Stimulated activated CD8-positive, alpha-beta memory T cell treated with anti-CD3 and anti-CD28 coated beads, Interleukin-15, amount 100 ng/mL, for 24 hours (primary cell): ENCODE measurements around the gene HID1.
"Not testable (repeated sequence)": the region's sequence is repeated elsewhere in the genome, so short reads cannot be mapped to it uniquely, and the experiment has no call there.

Experiments
- DNase-seq: peaks from one replicate; pipeline ENCODE4 v3.0.0-alpha.2; 2020; ENCODE audit warnings: low read depth

The HID1 gene

DNA sequence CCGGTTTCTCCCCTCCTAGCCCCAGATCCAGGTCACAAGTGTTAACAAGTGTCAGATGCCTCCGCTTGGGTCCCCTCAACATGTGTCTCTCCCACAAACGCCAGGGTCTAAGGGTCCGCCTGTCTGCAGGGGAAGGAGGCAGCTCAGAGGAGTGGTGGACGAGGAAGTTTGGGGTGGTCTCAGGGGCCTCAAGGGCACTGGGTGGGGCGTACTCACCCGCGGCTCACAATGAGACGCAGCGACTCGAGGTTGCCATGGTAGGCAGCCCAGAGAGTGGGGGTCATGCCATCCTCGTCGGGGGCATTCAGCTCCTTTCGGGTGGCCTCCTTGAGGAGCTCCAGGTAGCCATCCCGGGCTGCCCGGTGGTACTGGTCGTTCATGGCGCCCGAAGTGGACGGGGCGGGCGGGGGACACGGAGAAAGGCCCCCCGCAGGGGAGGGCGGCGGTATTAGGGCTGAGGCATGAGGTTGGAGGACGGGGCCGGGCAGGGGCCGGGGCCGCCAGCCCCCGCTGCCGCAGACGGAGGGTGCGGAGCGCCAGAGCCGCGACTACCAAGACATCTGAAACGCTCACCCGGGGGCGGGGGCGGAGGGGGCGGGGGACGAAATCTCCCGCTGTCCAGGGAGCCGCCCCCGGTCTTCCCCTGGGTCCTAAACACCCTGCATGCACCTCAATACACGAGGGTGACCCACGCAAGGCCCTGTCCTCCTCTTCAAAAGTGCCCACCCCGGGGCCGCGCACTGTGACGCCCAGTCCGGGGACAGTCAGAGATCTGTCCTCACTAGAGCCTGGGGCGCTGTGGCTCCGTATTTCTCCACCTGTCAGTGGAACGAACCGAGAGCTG, 49.6 kb downstream of the HID1 start, which contains the start of gene USH1G:
TSS of gene USH1G (minus strand) at position 562 of the 844 bp plus-strand sequence. CDS start at position 380, 182 bp downstream.
- DNase-seq = no peak

DNA sequence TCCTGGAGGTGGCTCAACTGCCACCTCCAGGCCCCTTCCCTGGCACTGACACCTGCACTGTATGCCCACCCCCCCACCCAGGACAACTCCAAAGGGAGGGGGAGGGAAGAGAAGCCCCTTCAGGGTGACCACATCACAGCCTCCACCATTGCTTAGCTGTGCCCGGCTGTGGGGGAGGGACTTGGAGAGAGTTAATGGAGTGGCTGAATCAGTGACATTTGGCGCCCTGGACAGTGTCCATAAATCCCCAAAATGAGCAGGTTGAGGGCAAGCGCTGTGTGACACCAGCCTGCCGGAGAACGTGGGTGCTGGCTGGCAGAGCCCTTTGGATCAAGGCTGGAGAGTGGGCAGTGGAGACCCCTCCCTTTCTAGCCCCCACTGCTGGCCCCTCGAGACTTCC, 50.4 kb downstream of the HID1 start:
- no peak for DNase-seq

DNA sequence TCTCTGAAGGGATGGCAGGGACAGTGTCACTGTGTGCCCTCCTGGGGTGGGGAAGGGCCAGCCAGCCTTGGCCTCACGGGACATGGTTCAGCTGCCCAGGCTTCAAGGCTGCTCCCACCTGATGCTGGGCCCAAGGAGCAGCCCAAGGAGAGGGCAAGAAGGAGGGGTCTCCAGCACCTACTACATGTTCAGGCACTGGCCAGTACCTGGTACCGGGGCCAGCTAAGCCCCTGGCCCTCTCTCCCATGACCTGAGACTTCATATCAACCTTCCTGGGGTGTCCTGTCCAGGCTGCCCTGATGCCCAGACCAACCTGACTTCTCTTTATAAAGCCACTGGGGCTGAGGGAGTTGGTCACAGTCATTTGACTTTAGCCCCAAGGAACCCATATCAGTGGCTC, 50.8 kb downstream of the HID1 start:
- DNase-seq = no peak

DNA sequence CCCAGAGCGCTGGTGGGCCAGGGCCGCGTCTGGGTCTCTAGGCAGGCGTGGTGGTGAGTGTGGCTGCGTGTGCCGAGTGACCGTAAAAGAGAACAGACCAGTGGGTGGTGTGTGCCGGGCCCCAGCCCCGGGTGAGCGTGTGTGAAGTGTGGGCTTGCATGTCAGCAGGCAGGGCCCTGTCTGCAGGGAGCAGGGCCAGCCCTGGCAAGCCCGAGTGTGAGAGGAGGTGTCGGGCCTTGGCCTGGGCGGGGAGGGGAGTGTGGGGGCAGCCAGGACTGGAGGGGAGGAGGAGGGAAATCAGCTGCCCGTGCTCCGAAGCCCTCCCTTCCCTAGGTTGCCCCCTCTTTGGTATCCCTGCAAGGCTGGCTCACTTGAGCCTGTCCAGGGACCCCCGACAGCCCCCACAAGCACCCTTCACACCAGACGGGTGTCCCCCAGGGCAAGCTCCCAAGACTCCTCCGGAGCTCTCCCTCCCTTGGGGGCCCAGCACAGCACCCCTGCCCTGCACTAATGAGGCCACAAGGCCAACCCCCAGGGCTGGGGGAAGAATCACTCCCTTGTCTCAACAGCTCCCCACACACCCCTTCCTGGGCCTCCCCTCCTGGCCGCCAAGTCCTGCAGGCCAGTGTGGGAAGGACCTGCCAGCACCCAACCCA, 51.4 kb downstream of the HID1 start:
- no peak for DNase-seq

DNA sequence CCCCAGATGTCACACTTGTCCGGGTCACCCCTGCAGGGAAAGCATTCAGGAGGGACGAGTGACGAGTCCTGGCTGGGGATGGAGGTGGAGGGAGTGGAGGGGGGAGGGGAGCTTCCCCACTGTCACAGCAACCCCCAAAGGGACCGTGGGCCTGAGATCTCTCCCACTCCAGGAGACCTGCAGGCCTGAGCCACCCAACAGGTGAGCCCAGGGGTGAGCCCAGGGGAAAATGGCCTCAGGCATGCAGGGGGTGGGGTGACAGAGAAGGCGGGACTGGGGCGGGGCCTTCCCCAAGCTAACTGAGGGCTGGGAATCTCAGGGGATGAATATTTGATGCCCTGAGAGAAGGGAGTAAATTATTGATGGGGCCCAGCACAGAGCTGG, 51.9 kb downstream of the HID1 start:
- no peak for DNase-seq

DNA sequence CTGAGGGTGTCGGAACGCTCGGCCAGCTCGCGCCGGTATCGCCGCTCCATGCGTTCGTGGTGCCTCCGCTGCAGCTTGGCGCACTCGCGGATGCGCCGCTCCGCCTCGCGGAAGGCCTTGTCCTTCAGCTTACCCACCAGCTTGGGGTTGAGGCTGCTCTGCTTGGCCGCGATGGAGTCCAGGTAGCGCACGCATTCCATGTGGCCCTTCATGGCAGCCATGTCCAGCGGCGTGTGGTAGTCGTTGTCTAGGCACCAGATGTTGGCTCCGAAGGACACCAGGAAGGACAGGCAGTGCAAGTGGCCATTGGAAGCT, 52.3 kb downstream of the HID1 start:
- no peak for DNase-seq

DNA sequence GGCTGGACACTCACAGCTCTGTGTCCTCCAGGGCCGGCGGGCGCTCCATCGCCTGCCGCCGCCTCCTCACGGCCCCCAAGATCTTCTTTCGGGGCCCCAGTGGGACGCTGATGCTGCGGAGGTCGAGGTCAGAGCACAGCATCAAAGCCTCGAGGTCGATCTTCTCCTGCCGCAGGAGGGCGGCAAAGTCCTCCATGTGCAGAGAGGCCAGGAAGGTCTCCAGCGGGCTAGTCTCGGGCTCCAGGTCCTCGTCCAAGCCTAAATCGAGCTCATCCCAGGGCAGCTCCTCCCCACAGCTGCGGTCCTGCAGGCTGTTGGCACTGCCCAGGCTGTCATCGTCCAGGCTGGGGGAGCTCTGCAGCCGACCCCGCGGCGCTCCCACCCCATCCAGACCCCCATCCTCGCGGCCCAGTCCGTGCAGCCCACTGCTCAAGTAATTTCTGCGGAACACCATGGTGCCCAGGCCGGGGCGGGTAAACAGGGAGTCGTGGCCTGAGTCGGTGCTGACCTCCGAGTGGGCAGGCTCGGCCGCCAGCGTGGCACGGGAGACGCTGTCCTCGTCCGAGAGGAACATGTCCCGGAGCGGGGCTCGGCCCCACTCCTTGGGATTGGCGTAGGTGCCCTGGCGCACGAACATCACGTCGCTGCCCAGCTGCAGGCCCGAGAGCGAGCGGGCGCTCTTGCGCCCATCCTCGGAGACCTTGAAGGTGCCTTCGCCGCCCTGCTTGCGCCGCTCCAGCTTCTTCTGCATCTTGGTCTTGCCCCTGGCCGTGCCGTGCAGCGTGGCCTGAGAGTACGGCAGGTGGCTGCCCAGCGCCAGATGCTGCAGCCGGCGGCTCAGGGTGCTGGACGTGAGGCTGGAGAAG, 52.9 kb downstream of the HID1 start:
- DNase-seq = no peak

DNA sequence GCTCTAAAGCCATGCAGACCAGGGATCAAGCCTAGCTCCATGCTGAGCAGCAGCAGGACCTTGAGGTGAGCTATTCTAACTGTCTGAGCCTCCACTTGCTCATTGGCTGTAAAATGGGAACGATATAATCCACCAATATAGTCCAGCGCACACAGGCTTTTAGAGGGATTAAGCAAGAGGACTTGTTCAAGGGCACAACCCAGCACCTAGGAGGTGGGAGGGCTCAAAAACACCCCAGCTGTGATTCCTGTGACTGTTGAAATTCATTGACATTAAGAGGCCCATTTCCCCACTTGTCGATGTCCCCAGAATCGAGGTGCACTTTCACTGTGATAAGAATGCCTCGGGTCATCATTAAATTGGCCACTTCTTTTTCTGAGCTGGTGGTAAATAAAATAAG, 53.7 kb downstream of the HID1 start:
- DNase-seq = no peak

DNA sequence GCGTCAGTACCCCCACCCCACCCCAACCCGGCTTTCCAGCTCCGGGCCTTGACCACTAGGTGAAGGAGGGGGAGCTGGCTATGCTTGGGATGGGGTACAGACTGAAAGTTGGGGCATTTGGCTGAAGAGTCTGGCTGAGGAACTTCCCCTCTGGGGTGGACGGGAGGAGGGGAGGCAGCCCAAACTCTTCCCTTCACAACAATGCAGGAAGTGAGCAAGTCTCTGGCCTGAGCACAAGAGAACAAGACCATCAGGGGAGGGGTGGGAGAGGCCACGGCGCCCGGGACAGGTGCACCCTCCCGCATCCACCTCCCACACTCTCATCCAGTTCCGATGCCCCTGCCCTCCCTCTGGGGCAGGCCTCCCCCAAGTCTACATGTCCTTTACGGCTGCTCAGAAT, 55.1 kb downstream of the HID1 start:
- DNase-seq = no peak

DNA sequence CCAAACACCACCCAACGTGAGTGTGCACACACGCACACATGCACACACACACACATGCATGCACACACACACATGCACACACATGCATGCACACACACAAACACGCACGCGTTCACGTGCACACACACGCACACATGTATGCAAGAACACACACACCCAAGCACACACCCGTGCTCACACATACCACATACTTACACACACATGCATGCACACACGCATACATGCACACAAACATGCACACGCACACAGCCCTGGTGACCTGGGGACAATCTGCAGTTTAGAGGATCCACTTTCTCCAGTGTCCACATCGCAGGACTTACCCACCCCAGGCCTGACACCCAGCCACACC, 55.7 kb downstream of the HID1 start:
- DNase-seq = no peak

DNA sequence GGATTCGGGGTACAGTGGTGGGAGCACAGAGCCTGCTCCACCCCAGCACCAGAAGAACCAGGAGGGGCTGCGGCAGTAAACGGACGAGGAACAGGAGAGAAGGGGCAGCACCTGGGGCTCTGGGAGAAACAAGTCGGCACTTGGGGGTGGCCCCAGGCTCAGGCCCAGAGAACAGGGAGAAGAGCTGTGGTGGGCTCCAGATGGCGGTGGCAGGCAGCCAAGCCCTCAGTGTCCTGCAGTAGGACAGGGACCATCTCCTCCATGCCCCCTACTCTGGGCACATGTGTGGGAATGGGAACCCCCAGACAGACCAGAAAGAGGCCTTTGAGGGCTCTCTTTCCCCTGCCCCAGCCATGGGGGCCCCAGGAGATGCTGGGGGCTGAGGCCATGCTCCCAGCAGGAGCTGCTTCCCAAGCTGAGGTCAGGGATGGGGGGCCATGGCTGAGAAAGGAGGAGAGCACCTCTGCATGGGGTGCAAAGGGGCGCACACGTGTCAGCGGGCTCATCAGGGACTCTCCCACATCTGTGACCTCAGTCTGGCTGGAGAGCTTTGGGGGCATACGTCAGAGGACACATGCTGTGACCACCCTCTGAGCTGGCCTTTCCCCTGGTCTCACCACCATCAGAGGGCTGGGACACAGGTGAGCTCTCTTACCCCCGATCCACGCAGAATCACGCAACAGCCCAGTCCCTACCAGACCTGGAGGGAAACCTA, 56.3 kb downstream of the HID1 start:
- DNase-seq = no peak

DNA sequence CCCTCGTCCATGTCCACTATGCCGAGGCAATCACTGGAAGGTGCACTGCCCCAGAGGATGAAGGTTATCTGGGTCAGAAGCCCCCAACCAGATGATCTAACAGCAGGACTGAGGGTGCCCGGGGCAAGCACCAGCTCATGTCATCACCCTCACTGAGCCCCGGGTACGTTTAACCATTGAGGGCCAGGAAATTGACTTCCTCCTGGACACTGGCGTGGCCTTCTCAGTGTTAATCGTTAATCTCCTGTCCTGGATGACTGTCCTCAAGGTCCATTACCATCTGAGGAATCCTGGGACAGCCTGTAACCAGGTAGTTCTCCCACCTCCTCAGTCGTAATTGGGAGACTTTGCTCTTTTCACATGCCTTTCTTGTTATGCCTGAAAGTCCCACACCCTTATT, 61.1 kb downstream of the HID1 start:
- not testable (repeated sequence) for DNase-seq

DNA sequence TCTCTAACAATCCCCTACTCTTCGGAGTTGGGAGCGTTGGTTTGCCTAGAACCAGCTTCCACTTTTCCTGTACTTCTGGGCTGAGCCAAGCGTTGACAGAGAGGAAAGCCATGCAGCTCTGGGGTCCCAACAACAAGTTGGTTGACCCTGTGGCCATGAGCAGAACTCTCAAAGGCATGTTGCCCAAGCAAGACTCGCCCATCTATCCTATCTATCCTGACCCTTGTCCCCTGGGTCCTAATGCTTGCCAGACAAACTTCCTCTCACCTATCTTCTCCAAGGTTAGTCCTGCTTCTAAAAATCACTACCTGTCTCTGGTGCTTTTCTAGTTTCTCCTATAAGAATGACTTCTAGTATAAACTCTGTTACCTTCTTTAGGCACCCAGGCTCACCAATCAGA, 63.5 kb downstream of the HID1 start:
- not testable (repeated sequence) for DNase-seq

DNA sequence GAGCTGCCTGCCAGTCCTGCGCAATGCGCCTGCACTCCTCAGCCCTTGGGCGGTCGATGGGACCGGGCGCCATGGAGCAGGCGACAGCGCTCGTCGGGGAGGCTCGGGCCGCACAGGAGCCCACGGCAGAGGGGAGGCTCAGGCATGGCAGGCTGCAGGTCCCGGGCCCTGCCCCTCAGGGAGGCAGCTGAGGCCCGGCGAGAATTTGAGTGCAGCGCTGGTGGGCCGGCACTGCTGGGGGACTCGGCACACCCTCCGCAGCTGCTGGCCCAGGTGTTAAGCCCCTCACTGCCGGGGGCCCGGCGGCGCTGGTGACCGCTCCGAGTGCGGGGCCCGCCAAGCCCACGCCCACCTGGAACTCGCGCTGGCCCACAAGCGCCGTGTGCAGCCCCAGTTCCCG, 65.5 kb downstream of the HID1 start:
- DNase-seq = no peak

DNA sequence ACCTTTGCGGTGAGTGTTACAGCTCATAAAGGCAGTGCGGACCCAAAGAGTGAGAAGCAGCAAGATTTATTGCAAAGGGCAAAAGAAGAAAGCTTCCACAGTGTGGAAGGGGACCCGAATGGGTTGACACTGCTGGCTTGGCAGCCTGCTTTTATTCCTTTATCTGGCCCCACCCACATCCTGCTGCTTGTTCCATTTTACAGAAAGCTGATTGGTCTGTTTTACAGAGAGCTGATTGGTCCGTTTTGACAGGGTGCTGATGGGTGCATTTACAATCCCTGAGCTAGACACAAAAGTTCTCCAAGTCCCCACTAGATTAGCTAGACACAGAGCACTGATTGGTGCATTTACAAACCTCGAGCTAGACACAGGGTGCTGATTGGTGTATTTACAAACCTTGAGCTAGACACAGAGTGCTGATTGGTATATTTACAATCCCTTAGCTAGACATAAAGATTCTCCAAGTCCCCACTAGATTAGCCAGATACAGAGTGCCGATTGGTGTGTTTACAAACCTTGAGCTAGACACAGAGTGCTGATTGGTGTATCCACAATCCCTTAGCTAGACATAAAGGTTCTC, 66.3 kb downstream of the HID1 start:
- not testable (repeated sequence) for DNase-seq

DNA sequence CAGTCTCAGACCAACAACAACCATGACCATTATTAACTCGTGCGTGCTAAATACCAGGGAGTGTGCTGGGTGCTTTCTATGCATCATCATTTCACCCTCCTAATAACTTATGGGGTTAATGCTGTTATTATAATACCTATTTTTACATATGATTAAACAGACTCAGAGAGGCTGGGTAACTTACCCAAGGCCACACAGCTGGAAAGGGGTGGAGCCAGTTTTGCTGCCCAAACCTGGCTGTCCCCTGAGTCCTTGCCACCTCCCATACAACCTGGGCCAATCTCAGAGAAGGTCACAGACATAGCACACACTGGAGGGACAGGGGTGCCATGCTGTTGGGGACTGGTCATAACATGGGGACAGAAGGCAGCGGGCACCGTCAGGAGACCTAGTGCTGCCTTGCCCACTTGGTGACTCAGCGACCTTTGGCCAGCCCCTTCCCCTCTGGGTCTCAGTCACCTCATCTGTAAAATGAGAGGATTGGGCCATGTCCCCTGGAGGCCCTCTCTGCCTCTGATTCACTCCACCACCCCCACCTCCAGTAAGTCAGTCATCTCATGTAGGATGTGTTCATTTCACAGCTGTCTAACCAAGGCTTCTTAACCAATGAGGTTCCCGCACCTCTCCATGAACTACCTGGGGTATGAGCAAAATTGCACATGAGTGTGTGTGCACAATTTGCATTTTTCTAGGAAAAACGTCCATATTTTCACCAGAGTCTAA, 67.7 kb downstream of the HID1 start:
- no peak for DNase-seq

DNA sequence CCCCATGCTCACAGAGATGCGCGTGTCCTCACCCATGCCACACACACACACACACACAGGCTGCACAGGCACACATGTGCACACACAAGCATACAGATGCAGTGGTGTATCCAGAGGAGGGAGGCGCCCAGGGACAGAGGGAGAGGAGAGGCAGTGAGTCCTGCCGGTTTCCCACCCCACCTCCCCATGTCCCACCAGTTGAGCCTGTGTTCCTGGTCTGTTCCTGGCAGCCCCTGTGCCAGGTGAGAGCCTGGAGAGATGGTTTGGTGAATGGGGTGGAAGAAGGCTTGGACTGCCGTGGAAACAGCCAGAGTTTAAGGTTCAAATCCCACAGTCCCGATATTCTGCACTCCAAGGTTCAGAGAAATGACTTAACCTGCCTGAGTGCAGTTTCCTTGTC, 68.9 kb downstream of the HID1 start:
- DNase-seq = no peak

DNA sequence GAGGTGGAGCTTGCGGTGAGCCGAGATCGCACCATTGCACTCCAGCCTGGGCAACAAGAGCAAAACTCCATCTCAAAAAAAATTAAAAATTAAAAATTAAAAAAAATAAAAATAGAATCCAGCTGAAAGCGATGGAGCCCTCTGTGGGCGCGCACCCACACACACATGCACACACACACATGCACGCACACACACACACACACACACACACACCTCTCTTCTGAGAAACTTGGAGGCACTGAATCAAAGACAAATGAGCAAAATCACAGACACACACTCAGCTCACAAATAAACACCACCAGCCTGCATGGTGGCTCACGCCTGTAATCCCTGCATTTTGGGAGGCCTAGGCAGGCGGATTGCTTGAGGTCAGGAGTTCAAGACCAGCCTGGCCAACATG, 69.5 kb downstream of the HID1 start:
- no peak for DNase-seq

DNA sequence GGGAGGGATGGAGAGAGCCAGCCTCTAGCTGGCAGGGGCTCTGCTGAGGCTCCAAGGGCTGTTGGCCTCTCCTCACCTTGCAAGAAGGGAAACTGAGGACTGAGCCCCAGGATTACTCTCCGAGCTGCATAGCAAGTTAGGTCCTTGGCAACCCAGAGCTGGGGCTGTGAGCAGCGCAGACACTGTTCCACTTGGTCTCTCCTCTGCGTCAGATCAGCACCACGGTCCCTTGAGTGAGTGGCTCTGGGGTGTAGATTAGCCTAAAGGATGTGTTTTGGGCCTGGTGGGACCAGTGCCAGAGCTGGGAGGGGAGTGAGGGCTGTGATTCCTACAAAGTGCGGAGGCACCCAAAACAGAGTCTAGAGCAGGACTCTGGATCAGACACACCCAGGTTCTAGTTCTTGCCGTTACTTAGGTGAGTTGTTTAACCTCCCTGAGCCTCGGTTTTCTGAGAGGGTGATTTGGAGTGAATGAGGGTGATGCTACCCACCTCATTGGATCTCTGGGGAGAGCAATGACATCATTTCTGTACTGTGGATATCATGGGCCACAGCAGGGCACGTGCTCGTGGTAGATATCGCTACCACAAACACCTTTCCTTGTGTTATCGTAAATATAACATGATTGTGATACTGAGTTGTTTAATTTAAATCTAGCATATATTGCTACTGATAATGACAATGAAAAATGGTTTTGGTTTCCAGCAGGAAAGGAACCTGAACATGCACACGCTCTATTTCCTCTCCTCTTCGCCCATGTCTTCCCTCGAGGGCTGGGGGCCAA, 71.0 kb downstream of the HID1 start:
- no peak for DNase-seq
